ENCODE results near the gene PIGN. TPM values are rescaled to one million over a fixed set of nuclear protein-coding genes. Genes with fewer than 3 reads are reported as not detected.

The PIGN gene
- total and polyA plus RNA-seq, 2 of the 8 experiments (the other 6 are each of a cell fraction or from before 2014, with no cell fraction given), result 20.9 to 26.3 TPM

- TF ChIP-seq, protein P1, sequence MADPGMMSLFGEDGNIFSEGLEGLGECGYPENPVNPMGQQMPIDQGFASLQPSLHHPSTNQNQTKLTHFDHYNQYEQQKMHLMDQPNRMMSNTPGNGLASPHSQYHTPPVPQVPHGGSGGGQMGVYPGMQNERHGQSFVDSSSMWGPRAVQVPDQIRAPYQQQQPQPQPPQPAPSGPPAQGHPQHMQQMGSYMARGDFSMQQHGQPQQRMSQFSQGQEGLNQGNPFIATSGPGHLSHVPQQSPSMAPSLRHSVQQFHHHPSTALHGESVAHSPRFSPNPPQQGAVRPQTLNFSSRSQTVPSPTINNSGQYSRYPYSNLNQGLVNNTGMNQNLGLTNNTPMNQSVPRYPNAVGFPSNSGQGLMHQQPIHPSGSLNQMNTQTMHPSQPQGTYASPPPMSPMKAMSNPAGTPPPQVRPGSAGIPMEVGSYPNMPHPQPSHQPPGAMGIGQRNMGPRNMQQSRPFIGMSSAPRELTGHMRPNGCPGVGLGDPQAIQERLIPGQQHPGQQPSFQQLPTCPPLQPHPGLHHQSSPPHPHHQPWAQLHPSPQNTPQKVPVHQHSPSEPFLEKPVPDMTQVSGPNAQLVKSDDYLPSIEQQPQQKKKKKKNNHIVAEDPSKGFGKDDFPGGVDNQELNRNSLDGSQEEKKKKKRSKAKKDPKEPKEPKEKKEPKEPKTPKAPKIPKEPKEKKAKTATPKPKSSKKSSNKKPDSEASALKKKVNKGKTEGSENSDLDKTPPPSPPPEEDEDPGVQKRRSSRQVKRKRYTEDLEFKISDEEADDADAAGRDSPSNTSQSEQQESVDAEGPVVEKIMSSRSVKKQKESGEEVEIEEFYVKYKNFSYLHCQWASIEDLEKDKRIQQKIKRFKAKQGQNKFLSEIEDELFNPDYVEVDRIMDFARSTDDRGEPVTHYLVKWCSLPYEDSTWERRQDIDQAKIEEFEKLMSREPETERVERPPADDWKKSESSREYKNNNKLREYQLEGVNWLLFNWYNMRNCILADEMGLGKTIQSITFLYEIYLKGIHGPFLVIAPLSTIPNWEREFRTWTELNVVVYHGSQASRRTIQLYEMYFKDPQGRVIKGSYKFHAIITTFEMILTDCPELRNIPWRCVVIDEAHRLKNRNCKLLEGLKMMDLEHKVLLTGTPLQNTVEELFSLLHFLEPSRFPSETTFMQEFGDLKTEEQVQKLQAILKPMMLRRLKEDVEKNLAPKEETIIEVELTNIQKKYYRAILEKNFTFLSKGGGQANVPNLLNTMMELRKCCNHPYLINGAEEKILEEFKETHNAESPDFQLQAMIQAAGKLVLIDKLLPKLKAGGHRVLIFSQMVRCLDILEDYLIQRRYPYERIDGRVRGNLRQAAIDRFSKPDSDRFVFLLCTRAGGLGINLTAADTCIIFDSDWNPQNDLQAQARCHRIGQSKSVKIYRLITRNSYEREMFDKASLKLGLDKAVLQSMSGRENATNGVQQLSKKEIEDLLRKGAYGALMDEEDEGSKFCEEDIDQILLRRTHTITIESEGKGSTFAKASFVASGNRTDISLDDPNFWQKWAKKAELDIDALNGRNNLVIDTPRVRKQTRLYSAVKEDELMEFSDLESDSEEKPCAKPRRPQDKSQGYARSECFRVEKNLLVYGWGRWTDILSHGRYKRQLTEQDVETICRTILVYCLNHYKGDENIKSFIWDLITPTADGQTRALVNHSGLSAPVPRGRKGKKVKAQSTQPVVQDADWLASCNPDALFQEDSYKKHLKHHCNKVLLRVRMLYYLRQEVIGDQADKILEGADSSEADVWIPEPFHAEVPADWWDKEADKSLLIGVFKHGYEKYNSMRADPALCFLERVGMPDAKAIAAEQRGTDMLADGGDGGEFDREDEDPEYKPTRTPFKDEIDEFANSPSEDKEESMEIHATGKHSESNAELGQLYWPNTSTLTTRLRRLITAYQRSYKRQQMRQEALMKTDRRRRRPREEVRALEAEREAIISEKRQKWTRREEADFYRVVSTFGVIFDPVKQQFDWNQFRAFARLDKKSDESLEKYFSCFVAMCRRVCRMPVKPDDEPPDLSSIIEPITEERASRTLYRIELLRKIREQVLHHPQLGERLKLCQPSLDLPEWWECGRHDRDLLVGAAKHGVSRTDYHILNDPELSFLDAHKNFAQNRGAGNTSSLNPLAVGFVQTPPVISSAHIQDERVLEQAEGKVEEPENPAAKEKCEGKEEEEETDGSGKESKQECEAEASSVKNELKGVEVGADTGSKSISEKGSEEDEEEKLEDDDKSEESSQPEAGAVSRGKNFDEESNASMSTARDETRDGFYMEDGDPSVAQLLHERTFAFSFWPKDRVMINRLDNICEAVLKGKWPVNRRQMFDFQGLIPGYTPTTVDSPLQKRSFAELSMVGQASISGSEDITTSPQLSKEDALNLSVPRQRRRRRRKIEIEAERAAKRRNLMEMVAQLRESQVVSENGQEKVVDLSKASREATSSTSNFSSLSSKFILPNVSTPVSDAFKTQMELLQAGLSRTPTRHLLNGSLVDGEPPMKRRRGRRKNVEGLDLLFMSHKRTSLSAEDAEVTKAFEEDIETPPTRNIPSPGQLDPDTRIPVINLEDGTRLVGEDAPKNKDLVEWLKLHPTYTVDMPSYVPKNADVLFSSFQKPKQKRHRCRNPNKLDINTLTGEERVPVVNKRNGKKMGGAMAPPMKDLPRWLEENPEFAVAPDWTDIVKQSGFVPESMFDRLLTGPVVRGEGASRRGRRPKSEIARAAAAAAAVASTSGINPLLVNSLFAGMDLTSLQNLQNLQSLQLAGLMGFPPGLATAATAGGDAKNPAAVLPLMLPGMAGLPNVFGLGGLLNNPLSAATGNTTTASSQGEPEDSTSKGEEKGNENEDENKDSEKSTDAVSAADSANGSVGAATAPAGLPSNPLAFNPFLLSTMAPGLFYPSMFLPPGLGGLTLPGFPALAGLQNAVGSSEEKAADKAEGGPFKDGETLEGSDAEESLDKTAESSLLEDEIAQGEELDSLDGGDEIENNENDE (IDR thresholded peaks at IDR 0.05; ENCODE audit: insufficient replicate concordance, low read length), result no peak
- TF ChIP-seq SP1 (IDR thresholded peaks at IDR 0.05; ENCODE audit: low read depth, low read length) (no peak), SIX5 (IDR thresholded peaks at IDR 0.05; ENCODE audit: low read depth, low read length) (no peak), KDM1A (IDR thresholded peaks at IDR 0.05; ENCODE audit: borderline replicate concordance, low read length) (no peak), USF2 (IDR thresholded peaks at IDR 0.05; ENCODE audit: low read length) (no peak), EGR1 (IDR thresholded peaks at IDR 0.05; ENCODE audit: borderline replicate concordance, low read depth, low read length) (no peak), TAF1 (IDR thresholded peaks at IDR 0.05; ENCODE audit: low read depth, low read length) (no peak), CHD2 (IDR thresholded peaks at IDR 0.05; ENCODE audit: low read length) (no peak), MAFK (IDR thresholded peaks at IDR 0.05; ENCODE audit: low read depth, low read length) (no peak)
Observed at GRCh38 chr18:62106271-62106670, 80.6 kb downstream of the PIGN start (continued).

Data from H1 (cell line).